Duodenal mucosa (tissue), 2 donors: Measurements from ENCODE around the gene APPL2.

ENCODE experiments used
- H3K27ac ChIP-seq: one replicate; pipeline ENCODE4 v1.7.0; 2013; ENCODE audit warnings: low read depth, low read length
- H3K27me3 ChIP-seq, 2 donors: one replicate each; pipeline ENCODE4 v1.7.0; 2013; ENCODE audit warnings: low read length in 2 of 2, control low read depth in 1 of 2; ENCODE audit not compliant: insufficient read depth in 2 of 2, control insufficient read depth in 1 of 2
- H3K36me3 ChIP-seq, 2 donors: one replicate each; pipeline ENCODE4 v1.7.0; 2013; ENCODE audit warnings: low read length in 2 of 2, control low read depth in 1 of 2; ENCODE audit not compliant: insufficient read depth in 2 of 2, control insufficient read depth in 1 of 2
- H3K4me1 ChIP-seq, 2 donors: one replicate each; pipeline ENCODE4 v1.7.0; 2013; ENCODE audit warnings: low read length in 2 of 2, control low read depth in 1 of 2; ENCODE audit not compliant: insufficient read depth in 2 of 2, control insufficient read depth in 1 of 2
- H3K4me3 ChIP-seq, 2 donors: one replicate each; pipeline ENCODE4 v1.7.0; 2013; ENCODE audit warnings: low read length in 2 of 2, low read depth in 1 of 2
- H3K9ac ChIP-seq, 2 donors: one replicate each; pipeline ENCODE4 v1.7.0; 2013; ENCODE audit warnings: low read length in 2 of 2, low read depth in 1 of 2
- H3K9me3 ChIP-seq, 2 donors: one replicate each; pipeline ENCODE4 v1.7.0; 2013; ENCODE audit warnings: low read length in 2 of 2, control low read depth in 1 of 2; ENCODE audit not compliant: control insufficient read depth in 1 of 2

The APPL2 gene

GRCh38 chr12:105272814-105273416, 36.9 kb upstream of the APPL2 start:
- no peak overlapping the region for H3K9ac ChIP-seq
- no peaks in the 10 kb centered on the region for H3K9me3 ChIP-seq
- no peaks in the 10 kb centered on the region for H3K4me1 ChIP-seq
- H3K27ac ChIP-seq: no peak overlapping the region
- no peaks in the 10 kb centered on the region for H3K27me3 ChIP-seq
- H3K36me3 ChIP-seq: no peaks in the 10 kb centered on the region
- H3K4me3 ChIP-seq: no peak overlapping the region

- Histone ChIP-seq H3K27ac (no peak overlapping the region), H3K27me3 (no peaks in the 10 kb centered on the region), H3K4me3 (no peak overlapping the region), H3K4me1 (no peaks in the 10 kb centered on the region), H3K9ac (no peak overlapping the region), H3K36me3 (no peaks in the 10 kb centered on the region), H3K9me3 (no peaks in the 10 kb centered on the region)
Measured at GRCh38 chr12:105272152-105272551, 36.2 kb upstream of the APPL2 start.

GRCh38 chr12:105271364-105271763, 35.4 kb upstream of the APPL2 start:
- H3K9ac ChIP-seq: no peak overlapping the region
- H3K27me3 ChIP-seq: no peaks in the 10 kb centered on the region
- no peaks in the 10 kb centered on the region for H3K36me3 ChIP-seq
- H3K4me1 ChIP-seq: no peaks in the 10 kb centered on the region
- no peaks in the 10 kb centered on the region for H3K9me3 ChIP-seq
- no peak overlapping the region for H3K4me3 ChIP-seq
- H3K27ac ChIP-seq: no peak overlapping the region

- H3K9ac ChIP-seq: no peak overlapping the region
- H3K4me3 ChIP-seq: no peak overlapping the region
- no peaks in the 10 kb centered on the region for H3K4me1 ChIP-seq
- no peaks in the 10 kb centered on the region for H3K27me3 ChIP-seq
- H3K36me3 ChIP-seq: no peaks in the 10 kb centered on the region
- H3K27ac ChIP-seq: no peak overlapping the region
- no peaks in the 10 kb centered on the region for H3K9me3 ChIP-seq
Measured at GRCh38 chr12:105270671-105271255, 34.8 kb upstream of the APPL2 start.

- Histone ChIP-seq H3K4me1 (no peaks in the 10 kb centered on the region), H3K36me3 (no peaks in the 10 kb centered on the region), H3K27ac (no peak overlapping the region), H3K27me3 (no peaks in the 10 kb centered on the region), H3K4me3 (no peak overlapping the region), H3K9me3 (no peaks in the 10 kb centered on the region), H3K9ac (no peak overlapping the region)
Measured at GRCh38 chr12:105267711-105268110, 31.7 kb upstream of the APPL2 start.

- no peaks in the 10 kb centered on the region for H3K27me3 ChIP-seq
- no peaks in the 10 kb centered on the region for H3K36me3 ChIP-seq
- H3K4me3 ChIP-seq: no peak overlapping the region
- H3K9ac ChIP-seq: no peak overlapping the region
- H3K27ac ChIP-seq: no peak overlapping the region
- H3K9me3 ChIP-seq: no peaks in the 10 kb centered on the region
- H3K4me1 ChIP-seq: no peaks in the 10 kb centered on the region
Measured at GRCh38 chr12:105264771-105265170, 28.8 kb upstream of the APPL2 start.

GRCh38 chr12:105262461-105263184, 26.6 kb upstream of the APPL2 start:
- Histone ChIP-seq H3K27ac (no peak overlapping the region), H3K9me3 (no peaks in the 10 kb centered on the region), H3K9ac (no peak overlapping the region), H3K4me3 (no peak overlapping the region), H3K4me1 (no peaks in the 10 kb centered on the region), H3K36me3 (no peaks in the 10 kb centered on the region), H3K27me3 (no peaks in the 10 kb centered on the region)

GRCh38 chr12:105261010-105261409, 25.0 kb upstream of the APPL2 start:
- no peaks in the 10 kb centered on the region for H3K9me3 ChIP-seq
- no peak overlapping the region for H3K9ac ChIP-seq

GRCh38 chr12:105259226-105259625, 23.3 kb upstream of the APPL2 start:
- no peak overlapping the region for H3K4me3 ChIP-seq
- no peak overlapping the region for H3K9ac ChIP-seq
- H3K36me3 ChIP-seq: no peaks in the 10 kb centered on the region
- no peaks in the 10 kb centered on the region for H3K9me3 ChIP-seq
- no peaks in the 10 kb centered on the region for H3K27me3 ChIP-seq
- H3K27ac ChIP-seq: no peak overlapping the region
- no peaks in the 10 kb centered on the region for H3K4me1 ChIP-seq

More at GRCh38 chr12:105261010-105261409, 25.0 kb upstream of the APPL2 start:
- H3K4me3 ChIP-seq: no peak overlapping the region
- H3K4me1 ChIP-seq: no peaks in the 10 kb centered on the region
- H3K27me3 ChIP-seq: no peaks in the 10 kb centered on the region
- no peaks in the 10 kb centered on the region for H3K36me3 ChIP-seq
- H3K27ac ChIP-seq: no peak overlapping the region

GRCh38 chr12:105257321-105257728, 21.4 kb upstream of the APPL2 start:
- no peak overlapping the region for H3K27ac ChIP-seq
- H3K9me3 ChIP-seq: no peaks in the 10 kb centered on the region
- H3K9ac ChIP-seq: no peak overlapping the region
- no peaks in the 10 kb centered on the region for H3K27me3 ChIP-seq
- H3K4me3 ChIP-seq: no peak overlapping the region
- H3K4me1 ChIP-seq: no peaks in the 10 kb centered on the region
- H3K36me3 ChIP-seq: no peaks in the 10 kb centered on the region
